IPS-18a (cell line): ENCODE measurements around the gene TBC1D25.
A peak's percentile ranks its signal among the peaks of the same experiment; 100 is the strongest.

Experiments
- H3K27ac ChIP-seq: one replicate; pipeline ENCODE4 v1.5.1; 2013; ENCODE audit warnings: low read length
- H3K27me3 ChIP-seq: one replicate; pipeline ENCODE4 v1.6.1; 2013; ENCODE audit warnings: mild to moderate bottlenecking, low read length; ENCODE audit not compliant: control insufficient read depth, insufficient read depth
- H3K36me3 ChIP-seq: one replicate; pipeline ENCODE4 v1.6.1; 2013; ENCODE audit warnings: low read depth, low read length; ENCODE audit not compliant: control insufficient read depth
- H3K4me1 ChIP-seq: one replicate; pipeline ENCODE4 v1.6.1; 2013; ENCODE audit warnings: low read depth, low read length; ENCODE audit not compliant: control insufficient read depth
- H3K4me3 ChIP-seq: one replicate; pipeline ENCODE4 v1.5.1; 2013; ENCODE audit warnings: low read length
- H3K9ac ChIP-seq: one replicate; pipeline ENCODE4 v1.6.1; 2013; ENCODE audit warnings: mild to moderate bottlenecking, low read length, moderate library complexity
- H3K9me3 ChIP-seq: one replicate; pipeline ENCODE4 v1.6.1; 2013; ENCODE audit warnings: low read depth, low read length; ENCODE audit not compliant: control insufficient read depth

TBC1D25 gene

GRCh38 chrX:48507246-48507645 lies 32.3 kb upstream of the TBC1D25 start:
- no peaks in the 10 kb centered on the region for H3K27me3 ChIP-seq
- H3K27ac ChIP-seq, result no peak overlapping the region
- peaks cover 4% of the 10 kb centered on the region for H3K9me3 ChIP-seq
- no peaks in the 10 kb centered on the region for H3K4me1 ChIP-seq
- H3K36me3 ChIP-seq, result no peaks in the 10 kb centered on the region
- H3K4me3 ChIP-seq, result no peak overlapping the region
- H3K9ac ChIP-seq, result no peak overlapping the region

- H3K36me3 ChIP-seq, result no peaks in the 10 kb centered on the region
- no peak within 1 kb of the TSS for H3K27ac ChIP-seq
- H3K9me3 ChIP-seq, result no peaks in the 10 kb centered on the region
- no peaks in the 10 kb centered on the region for H3K27me3 ChIP-seq
- H3K9ac ChIP-seq, result peak within 1 kb of the TSS; percentile 47
- H3K4me1 ChIP-seq, result no peaks in the 10 kb centered on the region
- peak within 1 kb of the TSS; percentile 71 for H3K4me3 ChIP-seq
Measured at GRCh38 chrX:48508400-48509244, 30.9 kb upstream of the TBC1D25 start, which contains the start of gene PORCN. TSS of gene PORCN (plus strand) at chrX:48508992. CDS start at chrX:48509821, 829 bp downstream.

- H3K4me3 ChIP-seq, result peak overlapping the region; percentile 71
- H3K9ac ChIP-seq, result peak overlapping the region; percentile 4
- H3K27me3 ChIP-seq, result no peaks in the 10 kb centered on the region
- H3K9me3 ChIP-seq, result no peaks in the 10 kb centered on the region
- H3K27ac ChIP-seq, result no peak overlapping the region
- no peaks in the 10 kb centered on the region for H3K36me3 ChIP-seq
- H3K4me1 ChIP-seq, result no peaks in the 10 kb centered on the region
Measured at GRCh38 chrX:48509245-48509590, 30.3 kb upstream of the TBC1D25 start.

GRCh38 chrX:48509619-48510018 lies 29.9 kb upstream of the TBC1D25 start:
- H3K27me3 ChIP-seq, result no peaks in the 10 kb centered on the region
- H3K4me1 ChIP-seq, result no peaks in the 10 kb centered on the region
- peak overlapping the region; percentile 71 for H3K4me3 ChIP-seq
- H3K27ac ChIP-seq, result no peak overlapping the region
- peak overlapping the region; percentile 4 for H3K9ac ChIP-seq
- H3K9me3 ChIP-seq, result no peaks in the 10 kb centered on the region
- H3K36me3 ChIP-seq, result no peaks in the 10 kb centered on the region

GRCh38 chrX:48511560-48511959 lies 28.0 kb upstream of the TBC1D25 start:
- Histone ChIP-seq H3K4me3 (no peak overlapping the region), H3K27ac (no peak overlapping the region), H3K9ac (no peak overlapping the region), H3K4me1 (no peaks in the 10 kb centered on the region), H3K36me3 (no peaks in the 10 kb centered on the region), H3K27me3 (no peaks in the 10 kb centered on the region), H3K9me3 (no peaks in the 10 kb centered on the region)

- Histone ChIP-seq H3K9ac (no peak overlapping the region), H3K27ac (no peak overlapping the region), H3K9me3 (no peaks in the 10 kb centered on the region), H3K36me3 (no peaks in the 10 kb centered on the region), H3K4me1 (no peaks in the 10 kb centered on the region), H3K4me3 (no peak overlapping the region), H3K27me3 (no peaks in the 10 kb centered on the region)
Measured at GRCh38 chrX:48512371-48512935, 27.1 kb upstream of the TBC1D25 start.

- no peaks in the 10 kb centered on the region for H3K27me3 ChIP-seq
- H3K27ac ChIP-seq, result no peak overlapping the region
- no peaks in the 10 kb centered on the region for H3K9me3 ChIP-seq
- H3K9ac ChIP-seq, result no peak overlapping the region
- H3K4me1 ChIP-seq, result no peaks in the 10 kb centered on the region
- H3K4me3 ChIP-seq, result no peak overlapping the region
- no peaks in the 10 kb centered on the region for H3K36me3 ChIP-seq
Measured at GRCh38 chrX:48513670-48514069, 25.8 kb upstream of the TBC1D25 start.

- Histone ChIP-seq H3K27ac (no peak overlapping the region), H3K4me1 (no peaks in the 10 kb centered on the region), H3K36me3 (no peaks in the 10 kb centered on the region), H3K9ac (no peak overlapping the region), H3K4me3 (no peak overlapping the region), H3K27me3 (no peaks in the 10 kb centered on the region), H3K9me3 (no peaks in the 10 kb centered on the region)
Measured at GRCh38 chrX:48514126-48514806, 25.2 kb upstream of the TBC1D25 start.

- no peak overlapping the region for H3K4me3 ChIP-seq
- no peaks in the 10 kb centered on the region for H3K27me3 ChIP-seq
- no peaks in the 10 kb centered on the region for H3K9me3 ChIP-seq
- H3K4me1 ChIP-seq, result no peaks in the 10 kb centered on the region
- no peaks in the 10 kb centered on the region for H3K36me3 ChIP-seq
- no peak overlapping the region for H3K27ac ChIP-seq
- no peak overlapping the region for H3K9ac ChIP-seq
Measured at GRCh38 chrX:48514868-48515460, 24.6 kb upstream of the TBC1D25 start.

GRCh38 chrX:48515842-48516241 lies 23.7 kb upstream of the TBC1D25 start:
- H3K9ac ChIP-seq, result no peak overlapping the region
- H3K4me3 ChIP-seq, result no peak overlapping the region

GRCh38 chrX:48516285-48516684 lies 23.2 kb upstream of the TBC1D25 start:
- Histone ChIP-seq H3K27ac (no peak overlapping the region), H3K9me3 (no peaks in the 10 kb centered on the region), H3K4me1 (no peaks in the 10 kb centered on the region)

More at GRCh38 chrX:48515842-48516241, 23.7 kb upstream of the TBC1D25 start:
- no peaks in the 10 kb centered on the region for H3K36me3 ChIP-seq
- no peaks in the 10 kb centered on the region for H3K9me3 ChIP-seq
- H3K4me1 ChIP-seq, result no peaks in the 10 kb centered on the region
- no peaks in the 10 kb centered on the region for H3K27me3 ChIP-seq
- H3K27ac ChIP-seq, result no peak overlapping the region

More at GRCh38 chrX:48516285-48516684, 23.2 kb upstream of the TBC1D25 start:
- Histone ChIP-seq H3K9ac (no peak overlapping the region), H3K36me3 (no peaks in the 10 kb centered on the region), H3K27me3 (no peaks in the 10 kb centered on the region), H3K4me3 (no peak overlapping the region)
